ENCODE data around the gene PON1.
A peak's percentile ranks its signal among the peaks of the same experiment; 100 is the strongest.

PON1 gene

DNA sequence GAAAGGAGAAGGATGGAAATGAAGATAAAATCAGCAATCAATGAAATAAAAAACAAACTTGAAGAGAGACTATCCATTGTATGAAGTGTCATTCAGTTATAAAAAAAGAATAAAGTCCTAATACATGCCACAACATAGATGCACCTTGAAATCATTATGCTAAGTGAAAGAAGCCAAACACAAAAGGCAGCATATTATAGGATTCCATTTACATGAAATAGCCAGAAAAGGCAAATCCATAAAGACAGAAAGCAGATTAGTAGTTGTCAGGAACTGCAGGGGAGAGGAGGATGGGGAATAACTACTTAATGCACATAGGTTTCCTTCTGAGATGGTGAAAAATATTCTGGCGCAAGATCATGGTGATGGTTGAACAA lies 6.6 kb upstream of the PON1 start:
- Histone ChIP-seq H3K4me3 (ENCODE audit: low read depth in 1 of 2, low read length in 2 of 2) (peak overlapping the region in 1 of 2 donors; percentile 38), H3K4me1 (ENCODE audit: insufficient read depth, low read length) (no peaks in the 10 kb centered on the region), H3K9ac (ENCODE audit: low read length) (no peak overlapping the region), H3K36me3 (ENCODE audit: insufficient read depth, low read length) (no peaks in the 10 kb centered on the region), H3K27me3 (ENCODE audit: control insufficient read depth in 1 of 2, insufficient read depth in 2 of 2, low read length in 2 of 2) (no peaks in the 10 kb centered on the region), H3K27ac (ENCODE audit: low read depth, low read length) (no peak overlapping the region), H3K9me3 (ENCODE audit: low read length) (no peaks in the 10 kb centered on the region)

DNA sequence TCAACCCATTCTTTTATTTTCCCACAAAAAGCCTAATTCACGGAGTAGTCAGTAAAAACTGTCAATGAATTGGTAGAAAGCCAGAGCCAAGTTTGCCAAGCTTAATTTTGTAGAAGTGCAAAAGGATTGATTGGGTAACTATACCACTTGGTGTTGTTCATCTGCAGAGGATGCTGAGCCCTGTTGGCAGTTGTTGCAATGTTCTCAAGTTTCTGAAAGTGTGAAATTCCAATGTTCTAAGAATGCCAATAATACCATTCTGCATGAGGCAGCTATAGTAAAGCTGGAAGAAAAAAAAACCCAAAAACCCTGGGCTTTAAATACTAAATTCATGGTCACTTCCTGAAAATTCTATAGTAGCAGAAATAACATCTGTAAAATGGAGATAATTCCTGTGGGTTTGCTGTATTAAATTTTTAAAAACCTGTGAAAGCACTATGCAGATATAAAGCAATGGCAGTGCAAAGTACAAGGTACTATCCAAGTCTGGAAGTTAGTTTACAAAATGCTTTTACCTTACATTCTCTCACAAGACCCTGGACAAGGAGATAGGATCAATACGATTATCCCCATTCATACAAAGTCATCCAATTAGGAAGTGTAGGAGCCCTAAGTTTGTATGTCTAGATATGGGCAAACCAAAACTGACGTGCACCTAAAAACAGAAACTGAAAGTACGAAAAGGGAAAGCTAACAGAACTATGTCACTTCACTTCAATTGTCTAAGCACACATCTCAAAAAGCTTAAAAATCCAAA lies 6.0 kb upstream of the PON1 start:
- peak overlapping the region; percentile 9 to 38 for H3K4me3 ChIP-seq (ENCODE audit: low read depth in 1 of 2, low read length in 2 of 2)
- no peaks in the 10 kb centered on the region for H3K36me3 ChIP-seq (ENCODE audit: insufficient read depth, low read length)
- H3K27ac ChIP-seq (ENCODE audit: low read depth, low read length) = no peak overlapping the region
- H3K4me1 ChIP-seq (ENCODE audit: insufficient read depth, low read length) = no peaks in the 10 kb centered on the region
- H3K9ac ChIP-seq (ENCODE audit: low read length) = no peak overlapping the region
- peaks cover 0 to 2% of the 10 kb centered on the region in 2 donors for H3K27me3 ChIP-seq (ENCODE audit: control insufficient read depth in 1 of 2, insufficient read depth in 2 of 2, low read length in 2 of 2)
- no peaks in the 10 kb centered on the region for H3K9me3 ChIP-seq (ENCODE audit: low read length)

- no peaks in the 10 kb centered on the region for H3K36me3 ChIP-seq (ENCODE audit: insufficient read depth, low read length)
- no peaks in the 10 kb centered on the region for H3K4me1 ChIP-seq (ENCODE audit: insufficient read depth, low read length)
- no peak overlapping the region for H3K4me3 ChIP-seq (ENCODE audit: low read depth in 1 of 2, low read length in 2 of 2)
- H3K27ac ChIP-seq (ENCODE audit: low read depth, low read length) = no peak overlapping the region
- no peaks in the 10 kb centered on the region for H3K9me3 ChIP-seq (ENCODE audit: low read length)
- H3K9ac ChIP-seq (ENCODE audit: low read length) = no peak overlapping the region
- peaks cover 11 to 12% of the 10 kb centered on the region in 2 donors for H3K27me3 ChIP-seq (ENCODE audit: control insufficient read depth in 1 of 2, insufficient read depth in 2 of 2, low read length in 2 of 2)
These were observed 3.0 kb upstream of the PON1 start for GRCh38 chr7:95327356-95327755.

DNA sequence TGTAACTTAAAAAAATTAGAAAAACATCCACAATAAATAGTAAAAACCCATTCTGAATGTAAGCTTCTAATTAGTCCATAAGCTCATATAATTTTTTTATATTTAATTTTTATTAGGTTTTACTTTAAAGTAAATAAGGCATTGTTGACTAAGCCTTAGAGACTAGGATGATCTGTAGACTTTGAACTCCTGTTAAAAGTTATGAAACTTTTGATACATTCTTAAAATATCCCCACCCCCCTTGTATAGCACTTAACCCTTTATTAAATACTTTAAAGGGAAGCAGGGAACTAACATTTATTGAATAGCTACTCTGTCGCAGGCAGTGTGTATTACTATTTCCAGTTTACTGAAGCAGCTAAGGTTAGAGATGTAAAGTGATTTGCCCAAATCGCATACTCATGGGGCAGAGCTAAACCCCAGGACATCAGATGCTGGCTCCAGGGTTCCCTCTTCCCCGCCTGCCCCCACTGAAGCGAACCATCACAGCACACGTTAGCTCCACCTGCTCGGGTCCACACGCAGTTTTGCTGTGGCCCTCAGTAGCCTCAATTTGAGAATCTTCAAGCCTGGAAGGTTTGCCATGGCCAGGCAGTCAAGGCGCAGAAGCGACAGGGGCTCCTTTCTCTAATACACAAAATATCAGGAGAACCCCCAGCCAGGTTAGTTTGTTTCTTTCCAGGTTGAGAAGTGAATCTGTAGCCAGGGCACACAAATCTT lies 762 bp downstream of the PON1 start:
- Histone ChIP-seq H3K9me3 (ENCODE audit: low read length) (no peaks in the 10 kb centered on the region), H3K9ac (ENCODE audit: low read length) (no peak overlapping the region), H3K4me1 (ENCODE audit: insufficient read depth, low read length) (no peaks in the 10 kb centered on the region), H3K27me3 (ENCODE audit: control insufficient read depth in 1 of 2, insufficient read depth in 2 of 2, low read length in 2 of 2) (peaks cover 11 to 12% of the 10 kb centered on the region in 2 donors), H3K4me3 (ENCODE audit: low read depth in 1 of 2, low read length in 2 of 2) (no peak overlapping the region), H3K27ac (ENCODE audit: low read depth, low read length) (no peak overlapping the region), H3K36me3 (ENCODE audit: insufficient read depth, low read length) (no peaks in the 10 kb centered on the region)

- no peaks in the 10 kb centered on the region for H3K9me3 ChIP-seq (ENCODE audit: low read length)
- H3K4me3 ChIP-seq (ENCODE audit: low read depth in 1 of 2, low read length in 2 of 2) = no peak overlapping the region
- H3K27me3 ChIP-seq (ENCODE audit: control insufficient read depth in 1 of 2, insufficient read depth in 2 of 2, low read length in 2 of 2) = peaks cover 11 to 12% of the 10 kb centered on the region in 2 donors
- H3K9ac ChIP-seq (ENCODE audit: low read length) = no peak overlapping the region
- no peaks in the 10 kb centered on the region for H3K36me3 ChIP-seq (ENCODE audit: insufficient read depth, low read length)
- H3K4me1 ChIP-seq (ENCODE audit: insufficient read depth, low read length) = no peaks in the 10 kb centered on the region
- H3K27ac ChIP-seq (ENCODE audit: low read depth, low read length) = no peak overlapping the region
These were observed 1.5 kb downstream of the PON1 start for GRCh38 chr7:95322854-95323253.

GRCh38 chr7:95322396-95322795 lies 1.9 kb downstream of the PON1 start:
- Histone ChIP-seq H3K9me3 (ENCODE audit: low read length) (no peaks in the 10 kb centered on the region), H3K27me3 (ENCODE audit: control insufficient read depth in 1 of 2, insufficient read depth in 2 of 2, low read length in 2 of 2) (peaks cover 11 to 12% of the 10 kb centered on the region in 2 donors), H3K4me3 (ENCODE audit: low read depth in 1 of 2, low read length in 2 of 2) (no peak overlapping the region), H3K9ac (ENCODE audit: low read length) (no peak overlapping the region), H3K4me1 (ENCODE audit: insufficient read depth, low read length) (no peaks in the 10 kb centered on the region), H3K36me3 (ENCODE audit: insufficient read depth, low read length) (no peaks in the 10 kb centered on the region), H3K27ac (ENCODE audit: low read depth, low read length) (no peak overlapping the region)

GRCh38 chr7:95321720-95322119 lies 2.6 kb downstream of the PON1 start:
- no peaks in the 10 kb centered on the region for H3K36me3 ChIP-seq (ENCODE audit: insufficient read depth, low read length)
- H3K4me1 ChIP-seq (ENCODE audit: insufficient read depth, low read length) = no peaks in the 10 kb centered on the region
- H3K9me3 ChIP-seq (ENCODE audit: low read length) = no peaks in the 10 kb centered on the region
- no peak overlapping the region for H3K9ac ChIP-seq (ENCODE audit: low read length)
- H3K27me3 ChIP-seq (ENCODE audit: control insufficient read depth in 1 of 2, insufficient read depth in 2 of 2, low read length in 2 of 2) = peaks cover 11 to 12% of the 10 kb centered on the region in 2 donors
- H3K4me3 ChIP-seq (ENCODE audit: low read depth in 1 of 2, low read length in 2 of 2) = no peak overlapping the region
- no peak overlapping the region for H3K27ac ChIP-seq (ENCODE audit: low read depth, low read length)

- H3K9me3 ChIP-seq (ENCODE audit: low read length) = no peaks in the 10 kb centered on the region
- H3K4me3 ChIP-seq (ENCODE audit: low read depth in 1 of 2, low read length in 2 of 2) = no peak overlapping the region
- no peaks in the 10 kb centered on the region for H3K36me3 ChIP-seq (ENCODE audit: insufficient read depth, low read length)
- H3K27ac ChIP-seq (ENCODE audit: low read depth, low read length) = no peak overlapping the region
- no peaks in the 10 kb centered on the region for H3K4me1 ChIP-seq (ENCODE audit: insufficient read depth, low read length)
- H3K27me3 ChIP-seq (ENCODE audit: control insufficient read depth in 1 of 2, insufficient read depth in 2 of 2, low read length in 2 of 2) = peaks cover 11 to 12% of the 10 kb centered on the region in 2 donors
- no peak overlapping the region for H3K9ac ChIP-seq (ENCODE audit: low read length)
These were observed 3.7 kb downstream of the PON1 start for GRCh38 chr7:95320651-95321050.

- Histone ChIP-seq H3K9ac (ENCODE audit: low read length) (no peak overlapping the region), H3K27me3 (ENCODE audit: control insufficient read depth in 1 of 2, insufficient read depth in 2 of 2, low read length in 2 of 2) (peaks cover 2 to 10% of the 10 kb centered on the region in 2 donors), H3K4me3 (ENCODE audit: low read depth in 1 of 2, low read length in 2 of 2) (no peak overlapping the region), H3K4me1 (ENCODE audit: insufficient read depth, low read length) (no peaks in the 10 kb centered on the region), H3K9me3 (ENCODE audit: low read length) (no peaks in the 10 kb centered on the region), H3K27ac (ENCODE audit: low read depth, low read length) (no peak overlapping the region), H3K36me3 (ENCODE audit: insufficient read depth, low read length) (no peaks in the 10 kb centered on the region)
These were observed 4.8 kb downstream of the PON1 start for GRCh38 chr7:95319570-95319969.

- H3K27ac ChIP-seq (ENCODE audit: low read depth, low read length) = no peak overlapping the region
- no peak overlapping the region for H3K4me3 ChIP-seq (ENCODE audit: low read depth in 1 of 2, low read length in 2 of 2)
- H3K36me3 ChIP-seq (ENCODE audit: insufficient read depth, low read length) = no peaks in the 10 kb centered on the region
- H3K4me1 ChIP-seq (ENCODE audit: insufficient read depth, low read length) = no peaks in the 10 kb centered on the region
- peaks cover 0 to under 1% of the 10 kb centered on the region in 2 donors for H3K27me3 ChIP-seq (ENCODE audit: control insufficient read depth in 1 of 2, insufficient read depth in 2 of 2, low read length in 2 of 2)
- H3K9me3 ChIP-seq (ENCODE audit: low read length) = no peaks in the 10 kb centered on the region
- H3K9ac ChIP-seq (ENCODE audit: low read length) = no peak overlapping the region
These were observed 5.7 kb downstream of the PON1 start for GRCh38 chr7:95318501-95319100.

GRCh38 chr7:95317966-95318365 lies 6.4 kb downstream of the PON1 start:
- H3K36me3 ChIP-seq (ENCODE audit: insufficient read depth, low read length) = no peaks in the 10 kb centered on the region

More at GRCh38 chr7:95317966-95318365, 6.4 kb downstream of the PON1 start:
- Histone ChIP-seq H3K9me3 (ENCODE audit: low read length) (no peaks in the 10 kb centered on the region), H3K27ac (ENCODE audit: low read depth, low read length) (no peak overlapping the region), H3K4me3 (ENCODE audit: low read depth in 1 of 2, low read length in 2 of 2) (no peak overlapping the region), H3K27me3 (ENCODE audit: control insufficient read depth in 1 of 2, insufficient read depth in 2 of 2, low read length in 2 of 2) (no peaks in the 10 kb centered on the region), H3K9ac (ENCODE audit: low read length) (no peak overlapping the region), H3K4me1 (ENCODE audit: insufficient read depth, low read length) (no peaks in the 10 kb centered on the region)
